Mesendoderm (in vitro differentiated cells): Measurements from ENCODE around the gene BRICD5.

Experiments used
- DNase-seq: peaks from one replicate; pipeline ENCODE4 v3.0.0; 2013
- H2AK5ac ChIP-seq: 2 replicates; pipeline ENCODE4 v1.6.1; 2013; ENCODE audit warnings: low read length, inconsistent platforms
- H2BK120ac ChIP-seq: 2 replicates; pipeline ENCODE4 v1.6.1; 2013; ENCODE audit warnings: low read depth, mild to moderate bottlenecking, low read length, moderate library complexity, mixed read lengths
- H2BK15ac ChIP-seq: replicated peaks from 2 replicates; pipeline ENCODE4 v1.6.1; 2013; ENCODE audit warnings: low read depth, mild to moderate bottlenecking, moderate library complexity
- H2BK5ac ChIP-seq: 2 replicates; pipeline ENCODE4 v1.6.1; 2013; ENCODE audit warnings: low read length, inconsistent platforms
- H3K18ac ChIP-seq: 2 replicates; pipeline ENCODE4 v1.6.1; 2013; ENCODE audit warnings: mild to moderate bottlenecking, low read length, mixed read lengths
- H3K23ac ChIP-seq: one replicate; pipeline ENCODE4 v1.6.1; 2013; ENCODE audit warnings: low read length
- H3K27ac ChIP-seq: 2 replicates; pipeline ENCODE4 v1.5.1; 2013; ENCODE audit warnings: low read depth, mild to moderate bottlenecking, inconsistent platforms, low read length, moderate library complexity
- H3K27me3 ChIP-seq: 2 replicates; pipeline ENCODE4 v1.6.1; 2013; ENCODE audit warnings: low read length, control low read depth, mild to moderate bottlenecking, inconsistent platforms; ENCODE audit not compliant: insufficient read depth, poor library complexity
- H3K36me3 ChIP-seq: 2 replicates; pipeline ENCODE4 v1.6.1; 2013; ENCODE audit warnings: low read length, inconsistent platforms; ENCODE audit not compliant: control insufficient read depth, insufficient read depth
- H3K4ac ChIP-seq: one replicate; pipeline ENCODE4 v1.6.1; 2013; ENCODE audit warnings: low read depth, mild to moderate bottlenecking, low read length, moderate library complexity
- H3K4me1 ChIP-seq: 2 replicates; pipeline ENCODE4 v1.6.1; 2013; ENCODE audit warnings: low read depth, low read length, inconsistent platforms; ENCODE audit not compliant: control insufficient read depth
- H3K4me2 ChIP-seq: 2 replicates; pipeline ENCODE4 v1.6.1; 2013; ENCODE audit warnings: low read length
- H3K4me3 ChIP-seq: 2 replicates; pipeline ENCODE4 v1.5.1; 2013; ENCODE audit warnings: mild to moderate bottlenecking, low read length
- H3K56ac ChIP-seq: one replicate; pipeline ENCODE4 v1.6.1; 2013; ENCODE audit warnings: low read length
- H3K79me1 ChIP-seq: 2 replicates; pipeline ENCODE4 v1.6.1; 2013; ENCODE audit warnings: low read length, inconsistent platforms
- H3K79me2 ChIP-seq: 2 replicates; pipeline ENCODE4 v1.6.1; 2013; ENCODE audit warnings: mild to moderate bottlenecking, low read length; ENCODE audit not compliant: control insufficient read depth, insufficient read depth
- H3K9ac ChIP-seq: 2 replicates; pipeline ENCODE4 v1.6.1; 2013; ENCODE audit warnings: low read length, inconsistent platforms
- H4K5ac ChIP-seq: one replicate; pipeline ENCODE4 v1.6.1; 2013; ENCODE audit warnings: low read length
- H4K8ac ChIP-seq: one replicate; pipeline ENCODE4 v1.6.1; 2013; ENCODE audit warnings: low read depth, mild to moderate bottlenecking, control low read depth, low read length, moderate library complexity
- WGBS: extraction: QIAGEN DNeasy Blood & Tissue Kit; methylation state at CpG from one replicate; pipeline ENCODE4 v1.1.7; 2013; ENCODE audit warnings: low lambda C conversion rate, missing lambda C conversion rate; ENCODE audit not compliant: insufficient coverage; ENCODE audit errors: extremely low coverage; 5-methylcytosine and 5-hydroxymethylcytosine counted together

Gene BRICD5

DNA sequence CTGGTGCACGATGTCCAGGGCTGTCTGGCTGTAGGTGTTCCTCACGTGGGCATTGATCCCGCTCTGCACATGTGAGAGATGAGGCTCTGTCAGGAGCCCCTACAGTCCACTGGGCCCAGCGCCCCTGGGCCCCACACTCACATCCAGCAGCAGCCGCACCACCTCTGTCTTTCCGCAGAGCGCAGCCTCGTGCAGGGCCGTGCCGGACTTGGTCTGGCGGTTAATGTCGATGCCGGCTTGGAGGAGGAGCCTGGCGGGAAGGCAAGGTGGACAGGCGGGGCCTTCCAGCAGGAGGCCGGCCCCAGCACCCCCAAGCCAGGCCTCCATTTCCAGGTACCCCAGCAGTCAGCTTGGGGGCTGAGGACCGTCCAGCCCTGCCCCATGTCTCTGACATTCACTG, 23.5 kb downstream of the BRICD5 start:
- no peak for DNase-seq
- H3K18ac ChIP-seq = no peak overlapping the region

DNA sequence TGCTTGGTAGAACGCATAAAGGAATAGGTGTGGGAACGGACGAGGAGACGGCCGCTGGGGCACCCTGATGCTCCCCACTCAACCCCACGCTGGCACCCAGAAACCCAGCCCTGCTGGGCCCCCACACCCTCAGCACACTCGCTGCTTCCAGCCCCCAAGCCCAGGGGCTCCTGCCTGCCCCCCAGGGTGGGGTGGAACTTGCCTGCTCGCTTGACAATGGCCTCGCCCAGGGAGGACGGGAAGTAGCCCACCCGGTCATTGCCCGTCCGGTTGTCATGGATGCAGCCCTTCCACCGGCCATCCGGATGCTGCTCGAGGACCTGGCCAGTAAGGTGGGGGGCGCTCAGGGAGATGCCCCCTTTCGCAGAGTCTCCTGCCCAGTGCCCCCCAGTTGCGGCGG, 24.2 kb downstream of the BRICD5 start:
- Histone ChIP-seq H2BK120ac (no peak overlapping the region), H3K4me1 (no peaks in the 10 kb centered on the region), H3K56ac (no peak overlapping the region), H3K36me3 (no peaks in the 10 kb centered on the region), H4K8ac (no peak overlapping the region), H3K27ac (no peak overlapping the region), H3K18ac (no peak overlapping the region), H3K79me2 (no peaks in the 10 kb centered on the region), H3K9ac (no peak overlapping the region), H2BK5ac (no peak overlapping the region), H3K79me1 (no peaks in the 10 kb centered on the region), H2BK15ac (no peak overlapping the region), H3K4ac (no peak overlapping the region), H3K23ac (no peak overlapping the region), H3K27me3 (no peaks in the 10 kb centered on the region), H2AK5ac (no peak overlapping the region), H4K5ac (no peak overlapping the region), H3K4me3 (no peak overlapping the region), H3K4me2 (no peak overlapping the region)
- no peak for DNase-seq
- no CpG with 5 or more reads among the region's 20 CpGs for WGBS

More for the DNA sequence above, 23.5 kb downstream of the BRICD5 start:
- Histone ChIP-seq H3K56ac (no peak overlapping the region), H3K36me3 (no peaks in the 10 kb centered on the region), H2BK5ac (no peak overlapping the region), H3K4me2 (no peak overlapping the region), H3K27me3 (no peaks in the 10 kb centered on the region), H4K5ac (no peak overlapping the region), H3K79me2 (no peaks in the 10 kb centered on the region), H3K4me3 (no peak overlapping the region), H3K79me1 (no peaks in the 10 kb centered on the region), H3K4ac (no peak overlapping the region), H2BK120ac (no peak overlapping the region), H2BK15ac (no peak overlapping the region), H3K27ac (no peak overlapping the region), H3K9ac (no peak overlapping the region), H3K23ac (no peak overlapping the region), H3K4me1 (no peaks in the 10 kb centered on the region), H4K8ac (no peak overlapping the region), H2AK5ac (no peak overlapping the region)
- WGBS = no CpG with 5 or more reads among the region's 17 CpGs

DNA sequence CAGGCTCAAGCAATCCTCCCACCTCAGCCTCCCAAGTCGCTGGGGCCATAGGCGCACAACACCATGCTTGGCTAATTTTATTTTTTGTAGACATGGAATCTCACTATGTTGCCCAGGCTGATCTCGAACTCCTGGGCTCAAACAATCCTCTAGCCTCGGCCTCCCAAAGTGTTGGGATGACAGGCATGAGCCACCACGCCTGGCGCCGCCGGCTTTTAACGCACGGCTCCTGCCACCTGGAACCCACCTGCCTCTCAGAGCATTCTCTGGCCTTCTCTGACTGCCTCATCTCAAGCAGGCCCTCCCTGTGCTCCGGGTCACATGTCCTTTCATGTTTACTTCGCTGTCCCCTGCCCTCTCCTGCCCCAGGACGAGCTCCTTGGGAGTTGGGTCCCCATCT, 24.6 kb downstream of the BRICD5 start:
- Histone ChIP-seq H3K56ac (no peak overlapping the region), H3K4ac (no peak overlapping the region), H3K18ac (no peak overlapping the region), H2AK5ac (no peak overlapping the region), H3K27ac (no peak overlapping the region), H3K79me2 (no peaks in the 10 kb centered on the region), H3K9ac (no peak overlapping the region), H2BK120ac (no peak overlapping the region), H4K5ac (no peak overlapping the region), H3K23ac (no peak overlapping the region), H4K8ac (no peak overlapping the region), H3K4me2 (no peak overlapping the region), H2BK15ac (no peak overlapping the region), H3K36me3 (no peaks in the 10 kb centered on the region), H2BK5ac (no peak overlapping the region), H3K79me1 (no peaks in the 10 kb centered on the region), H3K27me3 (no peaks in the 10 kb centered on the region), H3K4me1 (no peaks in the 10 kb centered on the region), H3K4me3 (no peak overlapping the region)
- WGBS = no CpG with 5 or more reads among the region's 13 CpGs
- DNase-seq = no peak

DNA sequence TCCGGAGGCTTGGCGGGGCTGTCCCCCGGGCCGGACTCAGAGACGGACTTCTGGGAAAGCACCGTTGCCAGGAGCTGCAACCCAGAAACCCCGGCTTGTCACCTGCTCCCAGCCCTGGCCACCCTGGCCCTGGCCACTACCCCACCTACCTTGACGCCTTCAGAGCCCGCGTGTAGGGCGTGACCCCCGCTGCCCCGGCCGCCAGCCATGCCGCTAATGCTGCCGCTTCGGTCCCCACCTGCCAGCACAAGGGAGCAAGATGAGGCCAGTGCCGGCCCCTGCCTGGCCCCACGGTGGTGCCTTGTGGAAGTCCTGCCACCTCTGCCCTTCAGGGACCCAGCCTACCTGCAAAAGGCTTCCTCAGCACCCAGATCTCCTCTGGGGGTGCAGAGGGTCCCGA, 25.7 kb downstream of the BRICD5 start:
- H2BK120ac ChIP-seq = no peak overlapping the region
- no peak overlapping the region for H3K56ac ChIP-seq
- no peak overlapping the region for H3K23ac ChIP-seq
- H3K27ac ChIP-seq = no peak overlapping the region
- no peaks in the 10 kb centered on the region for H3K27me3 ChIP-seq
- no peak overlapping the region for H2BK5ac ChIP-seq
- H2AK5ac ChIP-seq = no peak overlapping the region
- H3K36me3 ChIP-seq = no peaks in the 10 kb centered on the region
- H3K4me3 ChIP-seq = no peak overlapping the region
- H3K79me1 ChIP-seq = no peaks in the 10 kb centered on the region
- no peak for DNase-seq
- no peak overlapping the region for H3K4me2 ChIP-seq
- H3K79me2 ChIP-seq = no peaks in the 10 kb centered on the region
- WGBS = no CpG with 5 or more reads among the region's 20 CpGs
- H3K9ac ChIP-seq = no peak overlapping the region
- H4K5ac ChIP-seq = no peak overlapping the region
- H4K8ac ChIP-seq = no peak overlapping the region
- H3K4ac ChIP-seq = no peak overlapping the region
- H3K18ac ChIP-seq = no peak overlapping the region
- H2BK15ac ChIP-seq = no peak overlapping the region
- no peaks in the 10 kb centered on the region for H3K4me1 ChIP-seq

DNA sequence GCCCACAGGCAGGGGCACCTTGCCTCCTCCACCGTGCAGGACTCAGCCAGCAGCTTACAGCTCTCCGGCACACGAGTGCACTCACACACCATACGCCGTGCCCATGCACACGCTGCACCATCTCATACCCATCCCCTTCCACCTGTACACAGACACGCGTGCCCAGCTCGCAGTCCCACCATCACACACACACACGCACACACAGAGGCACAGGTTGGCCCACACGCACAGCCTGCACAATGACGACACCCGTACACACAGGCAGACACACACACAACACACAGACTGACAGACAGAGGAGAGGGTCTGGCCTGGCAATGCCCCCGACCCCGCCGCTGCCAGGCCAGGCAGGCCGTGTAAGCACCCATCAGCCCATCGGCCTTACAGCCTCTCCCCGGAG, 26.3 kb downstream of the BRICD5 start:
- H3K79me1 ChIP-seq = no peaks in the 10 kb centered on the region
- H3K27ac ChIP-seq = no peak overlapping the region
- no peak overlapping the region for H2AK5ac ChIP-seq
- H4K5ac ChIP-seq = no peak overlapping the region
- H3K4me3 ChIP-seq = no peak overlapping the region
- no peak for DNase-seq
- H3K56ac ChIP-seq = no peak overlapping the region
- no CpG with 5 or more reads among the region's 19 CpGs for WGBS
- no peak overlapping the region for H2BK5ac ChIP-seq
- no peak overlapping the region for H3K4me2 ChIP-seq
- H2BK120ac ChIP-seq = no peak overlapping the region
- H3K9ac ChIP-seq = no peak overlapping the region
- H2BK15ac ChIP-seq = no peak overlapping the region
- no peaks in the 10 kb centered on the region for H3K36me3 ChIP-seq
- no peaks in the 10 kb centered on the region for H3K4me1 ChIP-seq
- H3K18ac ChIP-seq = no peak overlapping the region
- no peak overlapping the region for H3K4ac ChIP-seq
- H3K23ac ChIP-seq = no peak overlapping the region
- H4K8ac ChIP-seq = no peak overlapping the region
- no peaks in the 10 kb centered on the region for H3K79me2 ChIP-seq
- H3K27me3 ChIP-seq = no peaks in the 10 kb centered on the region

DNA sequence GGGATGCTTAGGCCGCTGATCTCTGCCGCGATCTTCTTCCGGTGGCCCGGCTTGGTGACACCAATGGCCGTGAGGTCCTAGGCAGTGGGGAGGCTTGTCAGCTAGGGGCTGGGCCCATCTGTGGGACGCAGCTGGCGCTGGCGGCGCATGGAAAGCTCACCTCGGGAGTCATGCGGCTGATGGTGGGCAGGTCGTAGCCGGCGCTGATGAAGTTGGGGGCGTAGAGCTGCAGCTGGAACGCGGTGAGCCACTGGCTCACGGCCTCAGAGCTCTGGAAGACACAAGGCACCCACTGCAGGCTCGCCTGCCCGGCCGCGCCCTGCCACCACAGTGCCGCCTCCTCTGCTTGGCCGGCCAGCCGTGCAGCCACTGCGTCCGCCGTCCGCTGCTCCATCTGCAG, 27.0 kb downstream of the BRICD5 start:
- no peak overlapping the region for H2BK120ac ChIP-seq
- H3K9ac ChIP-seq = no peak overlapping the region
- H3K4ac ChIP-seq = no peak overlapping the region
- no peak overlapping the region for H4K8ac ChIP-seq
- no peak overlapping the region for H3K4me3 ChIP-seq
- no peak overlapping the region for H2AK5ac ChIP-seq
- H3K56ac ChIP-seq = no peak overlapping the region
- H3K27ac ChIP-seq = no peak overlapping the region
- H3K79me2 ChIP-seq = no peaks in the 10 kb centered on the region
- no peak overlapping the region for H2BK5ac ChIP-seq
- no peak overlapping the region for H4K5ac ChIP-seq
- no peaks in the 10 kb centered on the region for H3K36me3 ChIP-seq
- H2BK15ac ChIP-seq = no peak overlapping the region
- WGBS = no CpG with 5 or more reads among the region's 30 CpGs
- H3K4me1 ChIP-seq = no peaks in the 10 kb centered on the region
- H3K27me3 ChIP-seq = no peaks in the 10 kb centered on the region
- H3K4me2 ChIP-seq = no peak overlapping the region
- no peaks in the 10 kb centered on the region for H3K79me1 ChIP-seq
- no peak overlapping the region for H3K23ac ChIP-seq
- no peak overlapping the region for H3K18ac ChIP-seq
- DNase-seq = no peak
